DMS53 treated with DMSO at 0.1 percent for 48 hours (cell line): ENCODE data around the gene DOCK2.
"Not testable (repeated sequence)": the region's sequence is repeated elsewhere in the genome, so short reads cannot be mapped to it uniquely, and the experiment has no call there.

ENCODE experiments used
- DNase-seq: peaks from one replicate; lab custom pipeline; 2025; ENCODE audit not compliant: unreplicated experiment; lab: John Stamatoyannopoulos, UW

Gene DOCK2

GRCh38 chr5:169637549-169638121 is 560 bp downstream of the DOCK2 start:
- DNase-seq, result no peak

- no peak for DNase-seq
Observed at GRCh38 chr5:169641253-169641652, 4.2 kb downstream of the DOCK2 start.

GRCh38 chr5:169646856-169647255 is 9.8 kb downstream of the DOCK2 start:
- DNase-seq, result no peak

- DNase-seq, result no peak
Observed at GRCh38 chr5:169647566-169647965, 10.5 kb downstream of the DOCK2 start.

- no peak for DNase-seq
Observed at GRCh38 chr5:169648725-169649310, 11.7 kb downstream of the DOCK2 start.

GRCh38 chr5:169649486-169649885 is 12.4 kb downstream of the DOCK2 start:
- no peak for DNase-seq

- DNase-seq, result no peak
Observed at GRCh38 chr5:169650701-169651331, 13.7 kb downstream of the DOCK2 start.

- no peak for DNase-seq
Observed at GRCh38 chr5:169651526-169651925, 14.5 kb downstream of the DOCK2 start.

- no peak for DNase-seq
Observed at GRCh38 chr5:169652057-169652456, 15.0 kb downstream of the DOCK2 start.

GRCh38 chr5:169653091-169653490 is 16.0 kb downstream of the DOCK2 start:
- no peak for DNase-seq

- DNase-seq, result no peak
Observed at GRCh38 chr5:169655353-169655752, 18.3 kb downstream of the DOCK2 start.

GRCh38 chr5:169656125-169656901 is 19.2 kb downstream of the DOCK2 start:
- no peak for DNase-seq

GRCh38 chr5:169657127-169657526 is 20.1 kb downstream of the DOCK2 start:
- no peak for DNase-seq

- not testable (repeated sequence) for DNase-seq
Observed at GRCh38 chr5:169662451-169662850, 25.4 kb downstream of the DOCK2 start.

GRCh38 chr5:169663537-169663936 is 26.5 kb downstream of the DOCK2 start:
- DNase-seq, result no peak

- DNase-seq, result no peak
Observed at GRCh38 chr5:169666365-169666764, 29.3 kb downstream of the DOCK2 start.

GRCh38 chr5:169667896-169668674 is 31.0 kb downstream of the DOCK2 start:
- no peak for DNase-seq

GRCh38 chr5:169668732-169669131 is 31.7 kb downstream of the DOCK2 start:
- DNase-seq, result no peak

- DNase-seq, result no peak
Observed at GRCh38 chr5:169670769-169671525, 33.9 kb downstream of the DOCK2 start.

- no peak for DNase-seq
Observed at GRCh38 chr5:169682026-169682425, 45.0 kb downstream of the DOCK2 start.
